ENCODE measurements around the gene SCAMP3. TPM values are rescaled to one million over a fixed set of nuclear protein-coding genes. Genes with fewer than 3 reads are reported as not detected.

The SCAMP3 gene
- polyA plus RNA-seq, 1 donor (not counting 4 experiments of a cell fraction or from before 2014, with no cell fraction given): 72.1 TPM

GRCh38 chr1:155261493-155261851, 688 bp downstream of the SCAMP3 start:
- Histone ChIP-seq H3K9me3 (ENCODE audit: control insufficient read depth, low read depth, low read length) (no peaks in the 10 kb centered on the region), H4K20me1 (ENCODE audit: control insufficient read depth, extremely low read depth, insufficient read depth, low read length) (no peaks in the 10 kb centered on the region), H3K4me2 (ENCODE audit: control insufficient read depth, extremely low read depth, insufficient read depth, low read depth, low read length) (peak overlapping the region; percentile 98), H3K27ac (ENCODE audit: control insufficient read depth, insufficient read depth, low read length) (peak overlapping the region; percentile 78), H3K36me3 (ENCODE audit: control insufficient read depth in 2 of 2, extremely low read depth in 1 of 2, insufficient read depth in 2 of 2, low read length in 2 of 2) (peaks cover 30 to 41% of the 10 kb centered on the region in 2 experiments), H3K4me3 (ENCODE audit: control insufficient read depth in 2 of 3, extremely low read depth in 1 of 3, insufficient read depth in 2 of 3, low read depth in 1 of 3, low read length in 3 of 3) (peak overlapping the region; percentile 75 to 87 (median 85)), H3K4me1 (ENCODE audit: control insufficient read depth, extremely low read depth, insufficient read depth, low read length) (peaks cover 14% of the 10 kb centered on the region), H3K9me1 (ENCODE audit: control insufficient read depth, extremely low read depth, insufficient read depth, low read length) (no peaks in the 10 kb centered on the region), H3K79me2 (ENCODE audit: control insufficient read depth, insufficient read depth, low read length) (peaks cover 18% of the 10 kb centered on the region), H3K9ac (ENCODE audit: control insufficient read depth, extremely low read depth, insufficient read depth, low read length) (peak overlapping the region; percentile 86), H2AFZ (ENCODE audit: control insufficient read depth, low read length) (peak overlapping the region; percentile 77), H3K27me3 (ENCODE audit: control insufficient read depth, extremely low read depth, insufficient read depth, low read length) (no peaks in the 10 kb centered on the region)
- dilution Hi-C loops (cut with MboI; ENCODE audit: extremely low pct_ligation_motif_present, low sequenced_read_pairs): no loop called here
- TF ChIP-seq CTCF (optimal IDR thresholded peaks at IDR 0.05 in 1 of 3, IDR thresholded peaks at IDR 0.05 in 1 of 3, conservative IDR thresholded peaks at IDR 0.05 in 1 of 3; ENCODE audit: extremely low read depth in 1 of 3, insufficient read depth in 2 of 3, low read length in 3 of 3) (no peak), EZH2 (IDR thresholded peaks at IDR 0.05; ENCODE audit: low read length) (no peak)
- FAIRE-seq (no peak), DNase-seq (ENCODE audit: low read depth, low spot score) (no peak)

- no peak overlapping the region for H3K9ac ChIP-seq (ENCODE audit: control insufficient read depth, extremely low read depth, insufficient read depth, low read length)
- H3K27me3 ChIP-seq (ENCODE audit: control insufficient read depth, extremely low read depth, insufficient read depth, low read length): no peaks in the 10 kb centered on the region
- H3K4me2 ChIP-seq (ENCODE audit: control insufficient read depth, extremely low read depth, insufficient read depth, low read depth, low read length): no peak overlapping the region
- dilution Hi-C loops (cut with MboI; ENCODE audit: extremely low pct_ligation_motif_present, low sequenced_read_pairs): no loop called here
- TF ChIP-seq EZH2 (IDR thresholded peaks at IDR 0.05; ENCODE audit: low read length) (no peak), CTCF (optimal IDR thresholded peaks at IDR 0.05 in 1 of 3, IDR thresholded peaks at IDR 0.05 in 1 of 3, conservative IDR thresholded peaks at IDR 0.05 in 1 of 3; ENCODE audit: extremely low read depth in 1 of 3, insufficient read depth in 2 of 3, low read length in 3 of 3) (no peak)
- no peak overlapping the region for H2AFZ ChIP-seq (ENCODE audit: control insufficient read depth, low read length)
- no peak for FAIRE-seq
- no peak overlapping the region for H3K4me3 ChIP-seq (ENCODE audit: control insufficient read depth in 2 of 3, extremely low read depth in 1 of 3, insufficient read depth in 2 of 3, low read depth in 1 of 3, low read length in 3 of 3)
- no peaks in the 10 kb centered on the region for H4K20me1 ChIP-seq (ENCODE audit: control insufficient read depth, extremely low read depth, insufficient read depth, low read length)
- H3K27ac ChIP-seq (ENCODE audit: control insufficient read depth, insufficient read depth, low read length): no peak overlapping the region
- peaks cover 20% of the 10 kb centered on the region for H3K4me1 ChIP-seq (ENCODE audit: control insufficient read depth, extremely low read depth, insufficient read depth, low read length)
- H3K9me3 ChIP-seq (ENCODE audit: control insufficient read depth, low read depth, low read length): no peaks in the 10 kb centered on the region
- no peaks in the 10 kb centered on the region for H3K9me1 ChIP-seq (ENCODE audit: control insufficient read depth, extremely low read depth, insufficient read depth, low read length)
- no peak for DNase-seq (ENCODE audit: low read depth, low spot score)
- H3K79me2 ChIP-seq (ENCODE audit: control insufficient read depth, insufficient read depth, low read length): peaks cover 18% of the 10 kb centered on the region
- peaks cover 26 to 35% of the 10 kb centered on the region in 2 experiments for H3K36me3 ChIP-seq (ENCODE audit: control insufficient read depth in 2 of 2, extremely low read depth in 1 of 2, insufficient read depth in 2 of 2, low read length in 2 of 2)
Observed at GRCh38 chr1:155260276-155260675, 1.9 kb downstream of the SCAMP3 start.

All from keratinocyte (primary cell).